SIG-M5 treated with dmso at 0.1 percent for 504 hours (cell line): ENCODE results near the gene SLC9A8.
A peak's percentile ranks its signal among the peaks of the same experiment; 100 is the strongest.
"Not testable (repeated sequence)": the region's sequence is repeated elsewhere in the genome, so short reads cannot be mapped to it uniquely, and the experiment has no call there.

Experiments used
- DNase-seq: peaks from one replicate; lab custom pipeline; 2025; ENCODE audit not compliant: unreplicated experiment; lab: John Stamatoyannopoulos, UW

Gene SLC9A8

DNA sequence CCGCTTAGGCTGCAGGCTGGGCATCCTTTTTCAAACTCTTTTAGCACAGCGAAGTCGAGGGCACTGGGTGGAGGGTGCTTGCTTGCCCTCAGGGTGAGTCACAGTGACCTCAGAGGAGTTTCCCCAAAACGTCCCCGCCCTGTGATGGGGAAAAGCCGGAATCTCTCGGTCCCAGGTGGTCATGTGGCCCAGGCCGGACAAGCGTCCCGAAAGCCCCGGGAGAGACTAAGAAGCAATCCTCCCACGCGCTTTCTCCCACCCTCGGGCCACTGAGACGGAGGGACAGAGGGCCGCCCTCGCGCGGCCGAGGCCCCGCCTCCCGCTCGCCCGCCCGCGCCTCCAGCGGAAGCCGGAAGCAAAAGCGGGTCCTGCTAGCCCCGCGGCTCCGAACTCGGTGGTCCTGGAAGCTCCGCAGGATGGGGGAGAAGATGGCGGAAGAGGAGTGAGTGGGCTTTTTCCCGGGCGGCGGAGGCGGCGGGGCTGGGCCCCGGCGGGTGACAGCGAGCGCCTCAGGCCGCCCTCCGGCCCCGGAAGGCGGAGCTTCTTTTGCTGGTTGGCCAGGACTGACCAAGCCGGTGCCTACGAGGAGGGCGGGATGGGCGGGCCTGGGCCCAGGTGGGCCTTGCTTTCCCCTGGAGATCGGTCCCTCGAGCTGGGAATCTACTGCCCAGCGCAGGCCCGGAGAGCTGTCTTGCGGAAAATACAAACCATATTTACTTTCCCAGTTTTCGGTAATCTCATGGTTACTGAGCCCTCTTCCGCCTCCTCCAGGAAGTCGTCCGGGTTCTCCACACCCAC lies at the start of gene SLC9A8:
SLC9A8 (plus strand) TSS at position 322 of the 798 bp plus-strand sequence; CDS start at position 417, 95 bp downstream.
- peak; percentile 94 for DNase-seq

DNA sequence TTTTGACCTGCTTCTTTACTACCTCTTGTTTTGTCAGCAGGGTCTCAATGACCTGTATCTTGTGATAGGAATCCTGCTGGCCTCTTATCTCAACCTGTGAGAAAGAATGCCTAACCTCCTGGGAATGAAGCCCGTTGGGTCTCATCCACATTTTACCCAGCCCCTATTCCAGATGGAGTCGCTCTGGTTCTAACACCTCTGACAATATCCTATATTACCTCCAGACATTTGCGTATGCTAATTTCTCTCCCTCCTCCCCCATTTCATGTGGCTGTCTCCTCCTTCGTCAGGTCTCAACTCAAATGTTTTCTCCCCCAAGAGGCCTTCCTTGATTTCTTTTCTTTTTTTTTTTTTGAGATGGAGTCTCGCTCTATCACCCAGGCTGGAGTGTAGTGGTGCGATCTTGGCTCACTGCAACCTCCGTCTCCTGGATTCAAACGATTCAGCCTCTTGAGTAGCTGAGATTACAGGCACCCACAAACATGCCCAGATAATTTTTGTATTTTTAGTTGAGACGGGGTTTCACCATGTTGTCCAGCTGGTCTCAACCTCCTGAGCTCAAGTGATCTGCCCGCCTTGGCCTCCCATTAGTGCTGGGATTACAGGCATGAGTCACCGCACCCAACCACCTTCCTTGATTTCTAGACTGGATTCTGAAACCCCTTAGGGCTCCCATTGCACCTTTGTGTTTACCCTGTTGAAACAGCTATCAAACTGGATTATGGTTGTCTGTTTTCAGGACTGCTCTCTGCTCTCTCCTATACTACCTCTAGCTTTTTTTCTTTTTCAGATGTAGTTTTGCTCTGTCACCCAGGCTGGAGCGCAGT lies 49.5 kb upstream of the SLC9A8 start:
- no peak for DNase-seq

- DNase-seq = no peak
Observed at GRCh38 chr20:49765413-49765736, 47.3 kb upstream of the SLC9A8 start.

GRCh38 chr20:49765846-49766541 lies 46.6 kb upstream of the SLC9A8 start:
- DNase-seq = peak; percentile 80

DNA sequence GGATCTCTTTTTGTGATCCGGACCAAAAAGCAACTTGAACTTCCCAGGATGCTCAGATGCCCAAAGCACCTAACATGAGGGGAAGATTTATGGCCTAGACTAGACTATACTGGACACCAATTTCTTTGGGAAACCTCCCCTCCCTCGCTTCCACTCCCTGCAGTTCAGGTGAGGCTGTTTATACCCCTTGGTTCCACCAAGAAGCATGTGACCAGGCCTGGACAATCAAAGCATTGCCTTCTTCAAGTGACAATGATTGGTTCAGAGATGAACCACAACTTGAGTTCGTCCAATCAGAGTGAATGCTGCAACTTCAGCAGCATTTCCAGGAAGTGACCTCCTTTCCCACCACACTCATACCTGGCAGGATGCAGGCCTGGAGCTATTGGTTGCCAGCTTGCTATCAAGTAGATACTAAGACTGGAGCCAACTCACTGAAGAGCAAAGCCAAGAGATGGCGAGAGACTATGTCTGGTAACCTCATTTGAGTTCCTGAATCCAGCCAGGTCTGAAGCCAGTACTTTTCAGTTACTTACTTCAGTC lies 45.6 kb upstream of the SLC9A8 start:
- DNase-seq = no peak

DNA sequence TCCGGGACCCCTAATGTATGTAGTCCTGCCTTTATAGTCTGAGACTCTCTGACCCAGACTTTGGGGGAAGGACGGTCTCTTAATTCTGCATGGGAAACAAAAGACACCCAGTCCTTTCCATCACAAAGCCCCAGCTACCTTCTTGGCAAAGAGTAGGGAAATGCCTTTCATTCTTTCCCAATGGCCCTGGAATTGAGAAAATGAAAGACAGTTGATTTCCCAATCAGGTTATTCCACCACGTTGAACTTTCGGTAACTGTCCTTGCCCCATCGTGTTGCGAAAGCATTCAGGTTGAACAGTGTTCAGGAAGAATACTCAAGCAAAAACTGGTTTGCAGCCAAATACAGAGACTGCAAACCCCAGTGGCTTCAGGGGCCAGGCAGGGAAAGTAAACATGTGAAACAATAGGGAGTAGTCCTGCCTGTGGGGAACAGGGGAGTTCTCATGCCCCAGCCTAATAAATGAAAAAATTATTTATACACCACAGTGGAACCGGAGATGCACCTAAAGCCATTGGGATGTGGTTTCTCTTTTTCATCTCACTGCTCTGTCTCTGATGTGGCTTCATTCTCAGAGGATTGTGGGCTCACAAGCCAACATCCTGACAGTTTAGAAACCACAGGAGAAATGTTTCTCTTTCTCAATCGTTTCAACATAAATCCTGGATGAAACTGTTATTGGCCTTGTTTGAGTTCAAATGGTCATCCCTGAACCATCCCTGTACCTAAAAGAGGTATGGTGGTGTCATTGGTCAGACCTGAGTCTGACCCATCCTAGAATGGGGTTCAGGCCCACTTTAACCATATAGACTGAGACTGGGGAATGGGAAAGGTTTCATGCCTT lies 44.2 kb upstream of the SLC9A8 start:
- peak; percentile 100 for DNase-seq

- DNase-seq = peak; percentile 62
Observed at GRCh38 chr20:49769048-49769581, 43.5 kb upstream of the SLC9A8 start.

- no peak for DNase-seq
Observed at GRCh38 chr20:49770634-49771033, 42.0 kb upstream of the SLC9A8 start.

DNA sequence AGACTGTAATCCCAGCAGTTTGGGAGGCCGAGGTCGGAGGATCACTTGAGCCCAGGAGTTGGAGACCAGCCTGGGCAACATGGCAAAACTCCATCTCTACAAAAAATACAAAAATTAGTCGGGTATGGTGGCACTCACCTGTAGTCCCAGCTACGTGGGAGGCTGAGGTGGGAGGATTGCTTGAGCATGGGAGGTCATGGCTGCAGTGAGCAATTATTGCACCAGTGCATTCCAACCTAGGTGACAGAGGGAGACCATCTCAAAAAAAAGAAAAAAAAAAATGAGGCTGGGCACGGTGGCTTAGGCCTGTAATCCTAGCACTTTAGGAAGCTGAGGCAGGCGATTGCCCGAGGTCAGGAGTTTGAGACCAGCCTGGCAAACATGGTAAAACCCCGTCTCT lies 38.4 kb upstream of the SLC9A8 start:
- not testable (repeated sequence) for DNase-seq

DNA sequence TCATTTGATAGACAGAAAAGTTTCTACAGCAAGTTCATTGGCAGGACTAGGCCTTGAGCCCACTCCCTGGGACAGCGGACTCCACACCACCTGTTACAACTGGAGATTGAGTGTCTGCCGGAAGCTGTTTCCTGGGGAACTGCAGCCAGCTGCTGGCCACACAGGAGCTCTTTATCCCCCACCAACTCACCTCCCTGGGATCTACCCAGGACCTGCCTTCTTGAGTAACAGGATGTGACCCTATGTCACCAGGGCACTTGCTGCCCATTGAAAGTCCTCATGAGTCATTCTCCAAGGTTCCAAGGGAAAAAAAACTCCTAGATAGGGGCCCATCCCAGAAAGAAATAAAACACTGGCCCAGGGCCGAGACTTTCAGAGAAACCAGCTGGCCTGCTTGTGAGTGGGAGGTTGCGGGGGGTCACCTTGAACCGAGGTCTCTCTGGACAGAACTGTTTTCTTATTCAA lies 37.4 kb upstream of the SLC9A8 start:
- DNase-seq = no peak

DNA sequence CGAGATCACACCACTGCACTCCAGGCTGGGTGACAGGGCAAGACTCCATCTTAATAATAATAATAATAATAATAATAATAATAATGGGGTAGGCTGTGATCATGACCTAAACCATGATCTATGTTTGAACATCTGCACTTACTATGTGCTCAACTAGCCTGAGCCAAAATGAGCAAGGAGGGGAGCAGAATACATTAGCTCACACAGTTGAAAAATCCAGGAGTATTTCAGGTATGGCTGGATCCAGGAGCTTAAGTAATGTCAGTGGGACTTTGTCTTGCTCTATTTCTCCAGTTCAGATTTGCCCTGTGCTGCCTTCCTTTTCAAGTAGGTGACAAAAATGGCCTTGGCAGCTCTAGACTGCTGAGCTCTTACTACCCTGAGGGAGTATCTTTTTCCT lies 32.7 kb upstream of the SLC9A8 start:
- DNase-seq = no peak

DNA sequence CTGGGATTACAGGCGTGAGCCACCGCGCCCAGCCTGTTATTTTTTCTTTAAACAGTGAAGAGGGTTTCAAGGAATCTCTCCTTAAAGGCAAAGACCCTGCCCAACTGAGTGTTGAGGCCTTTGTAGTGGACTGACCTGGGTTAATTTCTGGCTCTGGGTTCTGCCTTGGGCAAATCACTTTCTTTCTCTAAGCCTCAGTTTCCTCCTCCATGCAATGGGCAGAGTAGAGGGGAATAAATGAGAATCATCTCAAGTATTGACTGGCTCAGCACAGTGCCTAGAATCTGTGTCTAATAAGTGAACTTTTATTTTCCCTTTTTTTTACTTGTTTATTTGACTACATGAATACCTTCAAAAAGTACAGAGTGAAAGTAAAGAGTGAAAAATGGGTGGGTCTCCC lies 31.0 kb upstream of the SLC9A8 start:
- no peak for DNase-seq

DNA sequence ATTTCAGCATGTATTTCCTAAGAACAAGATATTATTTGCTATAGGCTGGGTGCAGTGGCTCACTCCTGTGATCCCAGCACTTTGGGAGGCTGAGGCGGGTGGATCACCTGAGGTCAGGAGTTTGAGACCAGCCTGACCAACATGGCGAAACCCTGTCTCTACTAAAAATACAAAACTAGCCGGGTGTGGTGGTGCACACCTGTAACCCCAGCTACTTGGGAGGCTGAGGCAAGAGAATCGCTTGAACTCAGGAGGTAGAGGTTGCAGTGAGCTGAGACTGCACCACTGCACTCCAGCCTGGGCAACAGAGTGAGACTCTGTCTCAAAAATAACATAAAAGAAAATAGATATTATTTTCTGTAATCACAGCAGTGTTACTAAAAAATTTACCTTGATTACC lies 30.2 kb upstream of the SLC9A8 start:
- not testable (repeated sequence) for DNase-seq

GRCh38 chr20:49783021-49783995 lies 29.3 kb upstream of the SLC9A8 start:
- not testable (repeated sequence) for DNase-seq

DNA sequence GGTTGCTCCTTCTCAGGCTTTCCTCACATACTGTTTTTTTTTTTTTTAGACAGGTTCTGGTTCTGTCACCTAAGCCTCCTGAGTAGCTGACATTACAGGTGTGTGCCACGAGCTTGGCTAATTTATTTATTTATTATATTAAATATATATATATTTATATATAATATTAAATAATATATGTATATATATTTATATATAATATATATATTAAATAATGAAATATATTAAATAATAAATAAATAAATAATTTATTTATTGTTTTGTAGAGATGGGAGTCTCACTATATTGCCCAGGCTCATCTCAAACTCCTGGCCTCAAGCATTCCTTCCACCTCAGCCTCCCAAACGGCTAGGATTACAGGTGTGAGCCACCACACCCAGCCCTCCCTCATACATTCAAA lies 28.3 kb upstream of the SLC9A8 start:
- DNase-seq = no peak

GRCh38 chr20:49785149-49785851 lies 27.3 kb upstream of the SLC9A8 start:
- no peak for DNase-seq

DNA sequence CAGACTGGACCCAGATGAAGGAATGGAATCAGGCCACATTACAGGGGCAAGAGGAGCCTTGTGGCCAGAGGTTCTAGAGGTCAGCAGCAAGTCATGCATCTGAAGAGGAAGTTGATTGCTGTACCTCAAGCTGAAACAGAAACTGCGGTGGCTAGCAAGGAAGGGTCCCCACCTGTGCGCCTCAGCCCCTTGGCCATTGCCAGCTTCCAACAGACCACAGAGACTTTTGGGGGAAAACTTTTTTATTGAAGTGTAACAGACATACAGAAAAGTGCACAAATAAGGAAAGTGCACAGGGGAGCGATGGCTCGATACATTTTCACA lies 26.8 kb upstream of the SLC9A8 start:
- DNase-seq = no peak

GRCh38 chr20:49786196-49786595 lies 26.4 kb upstream of the SLC9A8 start:
- no peak for DNase-seq
